ENCODE data around the gene IL11. TPM values are rescaled to one million over a fixed set of nuclear protein-coding genes. Genes with fewer than 3 reads are reported as not detected.

IL11 gene
- total and polyA plus RNA-seq, 2 of the 8 experiments (the other 6 are each of a cell fraction or from before 2014, with no cell fraction given): 1.7 to 2.8 TPM

DNA sequence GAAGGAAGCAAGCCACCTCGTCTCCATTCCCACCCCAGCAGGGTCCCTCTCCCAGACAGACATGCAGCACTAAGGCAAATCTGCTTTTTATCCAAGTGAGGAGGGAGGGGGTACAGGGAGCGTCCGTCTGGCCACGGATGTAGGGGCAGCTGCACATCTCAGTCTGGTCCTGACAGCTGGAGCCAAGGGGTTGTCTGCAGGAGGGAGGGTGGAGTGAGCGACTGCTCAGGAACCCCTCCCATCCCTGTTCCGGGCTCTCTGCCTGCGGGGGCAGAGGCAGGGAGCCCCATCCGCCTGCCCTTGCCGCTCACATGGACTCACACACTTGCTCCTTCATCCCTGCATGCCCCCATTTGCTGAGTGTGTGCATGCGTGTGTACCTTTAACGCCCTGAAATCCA is 8.9 kb upstream of the IL11 start:
- H3K14ac ChIP-seq (ENCODE audit: insufficient read length): no peak overlapping the region
- peak overlapping the region; percentile 65 for H4K91ac ChIP-seq (replicated peaks; ENCODE audit: insufficient read length, low read length)
- 0 out of 2 replicates have a peak overlapping the region, but pooled peaks have one; percentile 19 for H2BK12ac ChIP-seq (ENCODE audit: low read depth, low read length)
- H3K9ac ChIP-seq (replicated peaks in 1 of 4; ENCODE audit: extremely low read depth in 1 of 4, low read depth in 3 of 4, low read length in 3 of 4): no peak overlapping the region
- H3K18ac ChIP-seq (ENCODE audit: extremely low read depth, low read length): no peak overlapping the region
- no peak overlapping the region for H2AK5ac ChIP-seq (ENCODE audit: low read depth, low read length)
- WGBS, 2 experiments (ENCODE audit: extremely low coverage in 1 of 2, insufficient coverage in 1 of 2, insufficient read length in 1 of 2, insufficient replicate concordance in 2 of 2, low coverage in 1 of 2, low lambda C conversion rate in 2 of 2, missing lambda C conversion rate in 1 of 2): 66% methylated on average over 11 of the region's 11 CpGs; no CpG with 5 or more reads in 1 of the 2 experiments
- H4K5ac ChIP-seq (ENCODE audit: insufficient read length, low read depth, low read length): no peak overlapping the region
- peaks cover 0 to 18% (median 15%) of the 10 kb centered on the region in 4 experiments; a peak in 4 of 7 replicates for H3K27me3 ChIP-seq (replicated peaks in 1 of 4; ENCODE audit: control insufficient read depth in 3 of 4, extremely low read depth in 1 of 4, insufficient read depth in 3 of 4, low read length in 3 of 4)
- no peak overlapping the region for H3K27ac ChIP-seq (ENCODE audit: low read depth, low read length)
- peaks cover 5 to 42% (median 27%) of the 10 kb centered on the region in 4 experiments for H3K4me1 ChIP-seq (replicated peaks in 1 of 4; ENCODE audit: control insufficient read depth in 3 of 4, insufficient read depth in 4 of 4, low read length in 3 of 4)
- POLR2A ChIA-PET (ENCODE audit: partially characterized antibody): interaction anchor here (0.6 to 5.6 kb wide), 9 partner anchors 10 to 45 kb away, joined by 3 to 57 read pairs (median 4); partner anchors contain the start of genes KMT5C and UBE2S
- DNase-seq (ENCODE audit: low read depth in 1 of 2, low spot score in 2 of 2) (no peak), FAIRE-seq (no peak)
- H2BK15ac ChIP-seq (ENCODE audit: low read length): peak overlapping the region; percentile 96
- H4K8ac ChIP-seq (ENCODE audit: extremely low read depth, insufficient read depth, low read length): no peak overlapping the region
- no peak overlapping the region for H3K23ac ChIP-seq (ENCODE audit: insufficient read length)
- no peak overlapping the region for H2AFZ ChIP-seq (ENCODE audit: low read length)
- no peak overlapping the region for H2BK5ac ChIP-seq (ENCODE audit: low read depth, low read length)
- H3K4me2 ChIP-seq (ENCODE audit: insufficient read depth in 1 of 2, low read depth in 2 of 2, low read length in 2 of 2): no peak overlapping the region; a peak in 1 of 4 replicates
- H2BK120ac ChIP-seq (replicated peaks; ENCODE audit: low read depth, low read length): no peak overlapping the region
- CTCF ChIA-PET (ENCODE audit: partially characterized antibody): interaction anchor here (1.1 to 1.6 kb wide), 3 partner anchors 10 to 78 kb away, joined by 3 read pairs; no protein-coding TSS in a partner anchor
- no peaks in the 10 kb centered on the region for H3K79me2 ChIP-seq (ENCODE audit: control insufficient read depth in 1 of 2, insufficient read depth in 2 of 2, low read length in 2 of 2)
- H3K9me3 ChIP-seq (ENCODE audit: insufficient read depth in 2 of 2, low read depth in 1 of 2, low read length in 1 of 2): no peaks in the 10 kb centered on the region
- no peak overlapping the region for H3K56ac ChIP-seq (replicated peaks; ENCODE audit: insufficient read length, low read depth, low read length)
- H3K36me3 ChIP-seq (ENCODE audit: control insufficient read depth in 2 of 4, insufficient read depth in 4 of 4, low read length in 3 of 4): no peaks in the 10 kb centered on the region
- H4K20me1 ChIP-seq (replicated peaks in 1 of 2; ENCODE audit: control insufficient read depth in 1 of 2, insufficient read depth in 2 of 2, low read length in 2 of 2): peaks cover 0 to 12% of the 10 kb centered on the region in 2 experiments
- H3K23me2 ChIP-seq (ENCODE audit: low read depth, low read length): peaks cover 26% of the 10 kb centered on the region
- H3K4me3 ChIP-seq (ENCODE audit: extremely low read depth in 1 of 4, insufficient read depth in 2 of 4, low read depth in 3 of 4, low read length in 4 of 4): no peak overlapping the region
- H3K4ac ChIP-seq (replicated peaks; ENCODE audit: insufficient read length, low read depth, low read length): peak overlapping the region; percentile 53
- no peak for TF ChIP-seq SIN3A (conservative IDR thresholded peaks at IDR 0.05 in 1 of 2, IDR thresholded peaks at IDR 0.05 in 1 of 2; ENCODE audit: low read depth in 1 of 2, low read length in 2 of 2)
- TF ChIP-seq SAP30 (IDR thresholded peaks at IDR 0.05; ENCODE audit: insufficient read depth, insufficient replicate concordance, low read length): no peak
- TF ChIP-seq, protein P1, sequence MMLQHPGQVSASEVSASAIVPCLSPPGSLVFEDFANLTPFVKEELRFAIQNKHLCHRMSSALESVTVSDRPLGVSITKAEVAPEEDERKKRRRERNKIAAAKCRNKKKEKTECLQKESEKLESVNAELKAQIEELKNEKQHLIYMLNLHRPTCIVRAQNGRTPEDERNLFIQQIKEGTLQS (IDR thresholded peaks at IDR 0.05; ENCODE audit: insufficient read depth, low read depth, low read length): no peak
- no peak for TF ChIP-seq RBBP5 (IDR thresholded peaks at IDR 0.05; ENCODE audit: borderline replicate concordance, low read depth, low read length)
- no peak for TF ChIP-seq POLR2A (IDR thresholded peaks at IDR 0.05; ENCODE audit: control extremely low read depth in 1 of 2, low read depth in 2 of 2, low read length in 2 of 2)
- peaks cover 5% of the 10 kb centered on the region; the same call in 1 of the 2 replicates for H3K79me1 ChIP-seq (ENCODE audit: low read depth, low read length)
- no peak overlapping the region for H2BK20ac ChIP-seq (ENCODE audit: low read length)
